K562 (cell line): Measurements from ENCODE around the gene SURF4. TPM values are rescaled to one million over a fixed set of nuclear protein-coding genes. Genes with fewer than 3 reads are reported as not detected.
A peak's percentile ranks its signal among the peaks of the same experiment; 100 is the strongest.

Source experiments
- ATF1 ChIP-seq, 2 experiments: fragments of 450-650 bp in 1 of 2; IDR thresholded peaks; 2 replicates each; pipeline ENCODE4 v1.6.1; 2016; ENCODE audit warnings: missing compliant biosample characterization in 1 of 2, missing genetic modification characterization in 1 of 2
- HMGXB4 ChIP-seq: sonication (generic); formaldehyde crosslinking; IDR thresholded peaks from 2 replicates; pipeline ENCODE4 v1.8.1; 2023; ENCODE audit warnings: mild to moderate bottlenecking, missing genetic modification reagents
- JUN ChIP-seq, 2 experiments: sonication (generic) in 1 of 2; formaldehyde crosslinking in 1 of 2; IDR thresholded peaks; 2 replicates each; pipeline versions ENCODE4 v1.6.1 to v1.8.0; 2012 to 2022; ENCODE audit warnings: borderline replicate concordance in 2 of 2, mild to moderate bottlenecking in 2 of 2, improper control_type of control experiment in 1 of 2, low read depth in 1 of 2, low read length in 1 of 2, missing genetic modification reagents in 1 of 2
- SMAD4 ChIP-seq: fragments of 250-450 bp; sonication (Bioruptor Pico); conservative IDR thresholded peaks from 2 replicates; pipeline ENCODE4 v1.8.0; 2021; ENCODE audit warnings: inconsistent platforms, mild to moderate bottlenecking, moderate library complexity
- TFAP4 ChIP-seq: sonication (generic); formaldehyde crosslinking; IDR thresholded peaks from 2 replicates; pipeline ENCODE4 v1.8.0; 2022; ENCODE audit warnings: missing genetic modification reagents, mild to moderate bottlenecking, moderate library complexity, borderline replicate concordance
- THRAP3 ChIP-seq: fragments of 450-650 bp; IDR thresholded peaks from 2 replicates; pipeline ENCODE4 v1.6.1; 2016; ENCODE audit warnings: mild to moderate bottlenecking, inconsistent platforms, borderline replicate concordance
- ZBTB8A ChIP-seq: fragments of 450-650 bp; IDR thresholded peaks from 2 replicates; pipeline ENCODE4 v1.6.1; 2018; ENCODE audit warnings: mild to moderate bottlenecking, moderate library complexity; ENCODE audit not compliant: partially characterized antibody
- ZFPM2 ChIP-seq: fragments of 250-450 bp; sonication (Bioruptor Pico); IDR thresholded peaks from 2 replicates; pipeline ENCODE4 v1.5.1; 2022; ENCODE audit warnings: mild to moderate bottlenecking
- ZSCAN32 ChIP-seq: fragments of 450-650 bp; formaldehyde crosslinking; IDR thresholded peaks from 2 replicates; pipeline ENCODE4 v1.4.0; 2020; ENCODE audit warnings: mild to moderate bottlenecking, moderate library complexity
- polyA plus RNA-seq, 8 experiments: library from polyadenylated mRNA; depleted of rRNA in 4 of 8; stranded (reverse) in 5 of 8; unstranded in 3 of 8; fragments of >200 nt; fragmentation: Nextera tagmentation in 2 of 8; fragmentation: Illumina TruSeq in 1 of 8; extraction: Ambion mirVana in 2 of 8; extraction: Trizol in 1 of 8; gene quantifications; 2 replicates each; pipeline versions ENCODE4 v1.2.1 to v1.2.3, GENCODE V29; 2011 to 2014; ENCODE audit warnings: inconsistent platforms in 1 of 8, missing spikeins in 1 of 8
- total RNA-seq, 7 experiments: library from RNA; depleted of rRNA in 6 of 7; stranded (reverse); fragments of >200 nt in 6 of 7; fragmentation: Illumina TruSeq in 2 of 7; extraction: Trizol in 2 of 7; gene quantifications; 2 replicates each; pipeline versions ENCODE4 v1.2.1 to v1.2.3, GENCODE V29; 2011 to 2021; ENCODE audit warnings: low replicate concordance in 1 of 7
- TF ChIP-seq, protein P1 (sequence below), 2 experiments: fragments of 450-650 bp in 1 of 2; sonication (generic) in 1 of 2; formaldehyde crosslinking in 1 of 2; IDR thresholded peaks; 2 replicates each; pipeline versions ENCODE4 v1.7.1 to v1.9.0; 2016 to 2022; ENCODE audit warnings: inconsistent platforms in 1 of 2, mild to moderate bottlenecking in 1 of 2, missing genetic modification reagents in 1 of 2
- TF ChIP-seq, protein P2 (sequence below), 3 experiments: IDR thresholded peaks in 2 of 3; conservative IDR thresholded peaks in 1 of 3; 2 replicates each; pipeline ENCODE4 v1.5.1; 2011 to 2012; ENCODE audit warnings: low read length in 3 of 3, mild to moderate bottlenecking in 3 of 3, control low read depth in 2 of 3, improper control_type of control experiment in 1 of 3, inconsistent platforms in 1 of 3, low read depth in 1 of 3, mixed read lengths in 1 of 3, moderate library complexity in 1 of 3; ENCODE audit not compliant: insufficient read depth in 2 of 3

The SURF4 gene
- total and polyA plus RNA-seq, 9 of the 15 experiments (the other 6 are each of a cell fraction or from before 2014, with no cell fraction given), result 8.4 to 176 (median 130) TPM

- TF ChIP-seq, protein P1, sequence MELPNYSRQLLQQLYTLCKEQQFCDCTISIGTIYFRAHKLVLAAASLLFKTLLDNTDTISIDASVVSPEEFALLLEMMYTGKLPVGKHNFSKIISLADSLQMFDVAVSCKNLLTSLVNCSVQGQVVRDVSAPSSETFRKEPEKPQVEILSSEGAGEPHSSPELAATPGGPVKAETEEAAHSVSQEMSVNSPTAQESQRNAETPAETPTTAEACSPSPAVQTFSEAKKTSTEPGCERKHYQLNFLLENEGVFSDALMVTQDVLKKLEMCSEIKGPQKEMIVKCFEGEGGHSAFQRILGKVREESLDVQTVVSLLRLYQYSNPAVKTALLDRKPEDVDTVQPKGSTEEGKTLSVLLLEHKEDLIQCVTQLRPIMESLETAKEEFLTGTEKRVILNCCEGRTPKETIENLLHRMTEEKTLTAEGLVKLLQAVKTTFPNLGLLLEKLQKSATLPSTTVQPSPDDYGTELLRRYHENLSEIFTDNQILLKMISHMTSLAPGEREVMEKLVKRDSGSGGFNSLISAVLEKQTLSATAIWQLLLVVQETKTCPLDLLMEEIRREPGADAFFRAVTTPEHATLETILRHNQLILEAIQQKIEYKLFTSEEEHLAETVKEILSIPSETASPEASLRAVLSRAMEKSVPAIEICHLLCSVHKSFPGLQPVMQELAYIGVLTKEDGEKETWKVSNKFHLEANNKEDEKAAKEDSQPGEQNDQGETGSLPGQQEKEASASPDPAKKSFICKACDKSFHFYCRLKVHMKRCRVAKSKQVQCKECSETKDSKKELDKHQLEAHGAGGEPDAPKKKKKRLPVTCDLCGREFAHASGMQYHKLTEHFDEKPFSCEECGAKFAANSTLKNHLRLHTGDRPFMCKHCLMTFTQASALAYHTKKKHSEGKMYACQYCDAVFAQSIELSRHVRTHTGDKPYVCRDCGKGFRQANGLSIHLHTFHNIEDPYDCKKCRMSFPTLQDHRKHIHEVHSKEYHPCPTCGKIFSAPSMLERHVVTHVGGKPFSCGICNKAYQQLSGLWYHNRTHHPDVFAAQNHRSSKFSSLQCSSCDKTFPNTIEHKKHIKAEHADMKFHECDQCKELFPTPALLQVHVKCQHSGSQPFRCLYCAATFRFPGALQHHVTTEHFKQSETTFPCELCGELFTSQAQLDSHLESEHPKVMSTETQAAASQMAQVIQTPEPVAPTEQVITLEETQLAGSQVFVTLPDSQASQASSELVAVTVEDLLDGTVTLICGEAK (IDR thresholded peaks at IDR 0.05), result no peak
- TF ChIP-seq, protein P1 (CRISPR knock-in tag; IDR thresholded peaks at IDR 0.05), result no peak
- no peak for TF ChIP-seq HMGXB4 (CRISPR knock-in tag)
- TF ChIP-seq ZBTB8A, result no peak
- peak; percentile 59; the same call in 1 of the 2 replicates for TF ChIP-seq TFAP4
- 0 out of 2 replicates have a peak, but pooled peaks have one; percentile 32 for TF ChIP-seq ATF1 (CRISPR knock-in tag; IDR thresholded peaks at IDR 0.05)
- TF ChIP-seq ATF1 (tag; IDR thresholded peaks at IDR 0.05), result peak; percentile 65
- TF ChIP-seq THRAP3, result no peak
- no peak for TF ChIP-seq JUN (IDR thresholded peaks at IDR 0.05; ENCODE audit: borderline replicate concordance, low read depth, low read length)
- TF ChIP-seq JUN (CRISPR knock-in tag; IDR thresholded peaks at IDR 0.05; ENCODE audit: borderline replicate concordance), result no peak
- TF ChIP-seq ZFPM2 (CRISPR knock-in tag), result no peak
- TF ChIP-seq, protein P2, sequence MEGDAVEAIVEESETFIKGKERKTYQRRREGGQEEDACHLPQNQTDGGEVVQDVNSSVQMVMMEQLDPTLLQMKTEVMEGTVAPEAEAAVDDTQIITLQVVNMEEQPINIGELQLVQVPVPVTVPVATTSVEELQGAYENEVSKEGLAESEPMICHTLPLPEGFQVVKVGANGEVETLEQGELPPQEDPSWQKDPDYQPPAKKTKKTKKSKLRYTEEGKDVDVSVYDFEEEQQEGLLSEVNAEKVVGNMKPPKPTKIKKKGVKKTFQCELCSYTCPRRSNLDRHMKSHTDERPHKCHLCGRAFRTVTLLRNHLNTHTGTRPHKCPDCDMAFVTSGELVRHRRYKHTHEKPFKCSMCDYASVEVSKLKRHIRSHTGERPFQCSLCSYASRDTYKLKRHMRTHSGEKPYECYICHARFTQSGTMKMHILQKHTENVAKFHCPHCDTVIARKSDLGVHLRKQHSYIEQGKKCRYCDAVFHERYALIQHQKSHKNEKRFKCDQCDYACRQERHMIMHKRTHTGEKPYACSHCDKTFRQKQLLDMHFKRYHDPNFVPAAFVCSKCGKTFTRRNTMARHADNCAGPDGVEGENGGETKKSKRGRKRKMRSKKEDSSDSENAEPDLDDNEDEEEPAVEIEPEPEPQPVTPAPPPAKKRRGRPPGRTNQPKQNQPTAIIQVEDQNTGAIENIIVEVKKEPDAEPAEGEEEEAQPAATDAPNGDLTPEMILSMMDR (IDR thresholded peaks at IDR 0.05 in 2 of 3, conservative IDR thresholded peaks at IDR 0.05 in 1 of 3; ENCODE audit: insufficient read depth in 2 of 3, low read depth in 1 of 3, low read length in 3 of 3), result peak; percentile 86 to 95 (median 87)
- no peak for TF ChIP-seq SMAD4 (CRISPR knock-in tag)
- no peak for TF ChIP-seq ZSCAN32 (CRISPR knock-in tag)
Measured at GRCh38 chr9:133406480-133407307, 30.8 kb upstream of the SURF4 start (continued).
